ENCODE results near the gene TMEM156.
"Not testable (repeated sequence)": the region's sequence is repeated elsewhere in the genome, so short reads cannot be mapped to it uniquely, and the experiment has no call there.

The TMEM156 gene

GRCh38 chr4:39043058-39043860 is 11.1 kb upstream of the TMEM156 start:
- no peak for DNase-seq (ENCODE audit: low read depth)

DNA sequence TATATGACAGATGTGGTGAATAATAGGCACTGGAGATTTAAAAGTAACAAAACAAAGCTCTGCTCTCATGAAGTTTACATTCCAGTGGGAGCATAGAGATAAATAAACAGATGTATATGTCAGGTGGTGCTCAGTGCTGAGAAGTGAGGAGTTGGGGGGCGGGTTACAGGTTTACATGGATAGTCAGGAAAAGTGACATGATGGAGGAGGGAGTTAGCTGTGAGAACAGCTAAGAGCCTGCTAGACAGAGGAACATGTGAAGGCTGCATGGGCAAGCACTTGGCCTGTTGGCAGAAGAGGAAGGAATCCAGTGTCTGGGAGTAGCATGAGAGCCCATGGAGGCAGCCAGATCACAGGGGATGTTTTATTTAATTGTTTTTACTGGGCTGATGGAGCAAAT is 10.2 kb upstream of the TMEM156 start:
- no peak for DNase-seq (ENCODE audit: low read depth)

DNA sequence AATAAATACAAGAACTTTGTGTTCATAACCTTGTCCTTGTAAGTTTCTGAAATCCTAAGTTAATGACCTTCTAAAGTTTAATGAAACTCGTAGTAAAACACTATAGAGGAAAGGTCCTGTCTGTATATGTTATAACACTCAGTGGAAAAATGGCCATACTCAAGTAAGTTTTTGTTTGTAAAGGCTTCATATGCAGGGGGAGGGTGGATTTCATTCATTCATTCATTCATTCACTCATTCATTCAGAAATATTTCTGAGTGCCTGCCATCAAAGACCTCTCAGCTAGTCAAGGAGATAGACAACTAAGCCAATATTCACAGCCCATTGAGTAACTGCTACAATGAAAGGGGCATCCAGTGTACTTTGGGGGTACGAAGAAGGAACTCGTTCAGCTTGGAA is 6.9 kb upstream of the TMEM156 start:
- DNase-seq (ENCODE audit: low read depth) = no peak

- no peak for DNase-seq (ENCODE audit: low read depth)
These were observed 5.7 kb upstream of the TMEM156 start for GRCh38 chr4:39037941-39038340.

GRCh38 chr4:39037491-39037825 is 5.2 kb upstream of the TMEM156 start:
- DNase-seq (ENCODE audit: low read depth) = no peak

DNA sequence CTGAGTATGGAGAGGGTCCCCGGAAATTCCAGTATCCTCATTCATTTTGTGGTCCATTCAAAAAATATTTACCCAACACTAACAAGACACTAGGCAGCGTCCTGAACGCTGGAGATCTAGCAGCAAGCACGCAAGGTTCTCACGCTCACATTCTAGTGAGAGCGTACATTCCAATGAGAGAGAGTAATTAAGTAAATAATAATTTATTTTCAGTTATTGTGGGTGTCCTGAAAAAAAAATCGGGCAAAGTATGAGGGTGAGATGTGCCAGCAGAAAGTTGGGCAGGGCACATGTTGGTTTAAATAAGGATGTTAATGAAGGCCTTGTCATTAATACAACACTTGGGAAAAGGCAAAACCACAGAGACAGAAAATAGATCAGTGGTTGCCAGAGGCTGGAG is 4.0 kb upstream of the TMEM156 start:
- no peak for DNase-seq (ENCODE audit: low read depth)

GRCh38 chr4:39031590-39032020 is 604 bp downstream of the TMEM156 start:
- DNase-seq (ENCODE audit: low read depth) = not testable (repeated sequence)

DNA sequence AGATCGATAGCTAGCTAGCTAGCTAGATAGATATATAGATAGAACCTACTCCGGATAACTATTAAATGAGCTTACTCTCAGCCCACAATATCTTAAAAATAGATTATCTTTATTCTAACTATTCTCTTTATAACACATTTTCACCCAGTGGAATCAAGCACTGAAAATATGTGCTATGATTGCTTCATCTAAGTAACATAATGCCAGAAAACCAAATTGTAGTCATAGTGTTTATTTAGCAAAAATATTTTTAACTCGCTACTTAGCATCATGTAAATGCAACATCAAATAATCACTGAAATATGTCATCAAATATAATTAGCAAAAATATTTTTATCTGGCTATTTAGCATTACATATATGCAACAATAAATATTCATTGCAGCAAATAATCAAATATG is 1.5 kb downstream of the TMEM156 start:
- DNase-seq (ENCODE audit: low read depth) = no peak

GRCh38 chr4:39029752-39030694 is 2.2 kb downstream of the TMEM156 start:
- DNase-seq (ENCODE audit: low read depth) = no peak

- DNase-seq (ENCODE audit: low read depth) = no peak
These were observed 6.1 kb downstream of the TMEM156 start for GRCh38 chr4:39026096-39026495.

DNA sequence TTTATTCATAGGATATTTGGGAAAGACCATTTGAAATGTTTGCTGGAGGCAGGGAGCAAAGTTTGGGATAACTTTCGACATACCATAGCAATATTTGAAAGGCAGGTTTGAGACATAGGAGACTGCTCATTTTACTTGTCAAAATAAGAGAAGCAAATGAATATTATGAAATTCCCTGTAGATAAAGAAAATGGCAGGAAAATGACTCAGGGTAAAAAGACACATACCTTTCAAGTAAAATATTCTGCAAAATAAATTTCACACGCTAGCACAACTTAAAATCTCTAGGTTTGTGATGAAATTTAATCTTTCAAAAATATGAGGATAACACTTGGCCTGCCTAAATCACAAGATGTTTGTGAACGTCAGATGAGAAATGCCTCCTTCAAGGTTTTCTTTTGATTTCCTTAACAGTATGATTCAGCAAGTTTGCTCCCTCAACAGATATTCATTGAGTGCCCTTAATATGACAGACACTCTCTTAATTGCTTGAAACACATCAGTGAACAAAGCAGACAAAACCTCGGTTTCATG is 6.6 kb downstream of the TMEM156 start:
- DNase-seq (ENCODE audit: low read depth) = no peak

GRCh38 chr4:39024311-39024865 is 7.8 kb downstream of the TMEM156 start:
- no peak for DNase-seq (ENCODE audit: low read depth)

DNA sequence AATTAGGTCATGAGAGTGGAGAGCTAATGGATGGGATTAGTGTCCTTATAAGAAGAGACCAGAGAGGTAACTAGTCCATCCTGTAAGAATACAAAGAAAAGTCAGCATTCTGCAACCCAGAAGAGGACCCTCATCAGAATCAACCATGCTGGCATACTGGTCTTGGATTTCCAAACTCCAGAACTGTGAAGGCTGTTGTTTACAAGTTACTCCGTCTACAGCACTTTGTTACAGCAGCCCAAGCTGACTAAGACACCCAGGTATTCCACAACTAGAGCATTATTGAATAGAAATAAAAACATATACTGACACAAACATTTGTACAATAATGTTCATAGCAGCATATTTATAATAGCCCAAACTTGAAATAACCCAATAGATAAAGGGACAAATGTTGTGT is 9.2 kb downstream of the TMEM156 start:
- DNase-seq (ENCODE audit: low read depth) = no peak

DNA sequence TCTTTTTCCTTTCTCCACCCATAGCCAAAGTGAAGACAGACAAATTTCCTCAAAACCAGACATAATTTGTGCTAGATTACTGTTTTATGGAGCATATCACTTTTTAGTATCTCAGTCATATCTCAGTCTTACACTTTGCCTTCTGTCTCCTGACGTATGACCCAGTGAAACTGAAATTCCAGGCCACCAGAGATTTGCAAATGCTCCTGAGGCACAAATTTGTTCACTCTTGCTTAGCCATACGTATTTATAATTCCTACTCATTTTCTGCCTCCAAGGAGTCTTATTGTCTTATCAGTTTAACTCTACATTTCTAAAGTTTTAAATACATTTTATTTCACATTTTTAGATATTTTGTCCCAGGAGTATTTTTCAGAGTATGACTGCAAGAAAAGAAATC is 10.0 kb downstream of the TMEM156 start:
- DNase-seq (ENCODE audit: low read depth) = no peak

DNA sequence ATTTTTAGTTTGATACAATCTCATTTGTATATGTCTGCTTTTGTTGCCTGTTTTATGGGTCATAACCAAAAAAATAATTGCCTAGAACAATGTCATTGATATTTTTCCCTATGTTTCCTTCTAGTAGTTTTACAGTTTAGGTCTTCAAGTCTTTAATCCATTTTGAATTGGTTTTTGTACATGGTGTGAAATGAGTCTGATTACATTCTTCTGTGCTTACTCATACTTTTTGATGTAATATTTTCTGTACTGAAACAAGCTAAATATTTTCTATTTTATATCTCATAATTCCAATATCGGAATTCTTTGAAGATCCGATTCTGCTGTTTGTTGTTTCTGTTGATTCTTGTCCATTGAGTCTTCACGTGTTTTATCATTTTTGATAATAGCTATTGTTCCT is 10.6 kb downstream of the TMEM156 start:
- DNase-seq (ENCODE audit: low read depth) = no peak

DNA sequence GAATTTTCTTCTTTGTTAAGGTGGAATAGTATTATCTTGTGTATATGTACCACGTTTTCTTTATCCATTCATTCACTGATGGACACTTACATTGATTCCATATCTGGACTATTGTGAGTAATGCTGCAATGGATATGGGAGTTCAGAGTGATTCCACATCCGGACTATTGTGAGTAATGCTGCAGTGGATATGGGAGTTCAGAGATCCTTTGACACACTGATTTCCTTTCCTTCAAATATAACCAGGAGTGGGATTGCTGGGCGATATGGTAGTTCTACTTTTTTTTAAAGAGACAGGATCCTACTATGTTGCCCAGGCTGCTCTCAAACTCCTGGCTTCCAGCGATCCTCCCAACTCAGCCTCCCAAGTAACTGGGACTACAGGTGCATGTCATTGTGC is 12.1 kb downstream of the TMEM156 start:
- no peak for DNase-seq (ENCODE audit: low read depth)

DNA sequence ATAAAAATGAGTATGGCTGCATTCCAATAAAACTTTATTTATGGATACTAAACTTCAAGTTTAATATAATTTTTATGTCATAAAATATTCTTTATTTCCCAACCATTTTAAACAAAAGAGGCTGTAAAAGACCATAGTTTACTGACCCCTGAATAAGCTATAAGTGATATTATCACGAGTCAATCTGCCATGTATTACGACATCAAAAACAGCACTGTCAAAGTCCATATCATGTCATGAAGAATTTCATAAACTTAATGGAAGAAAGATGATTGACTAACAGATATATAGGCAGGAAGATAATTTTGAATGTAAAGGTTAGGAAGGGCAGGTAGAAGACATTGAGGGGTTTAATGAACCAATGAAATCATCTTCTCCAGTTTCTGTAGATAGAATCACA is 18.2 kb downstream of the TMEM156 start:
- DNase-seq (ENCODE audit: low read depth) = no peak

GRCh38 chr4:39004758-39005157 is 27.5 kb downstream of the TMEM156 start:
- DNase-seq (ENCODE audit: low read depth) = no peak

DNA sequence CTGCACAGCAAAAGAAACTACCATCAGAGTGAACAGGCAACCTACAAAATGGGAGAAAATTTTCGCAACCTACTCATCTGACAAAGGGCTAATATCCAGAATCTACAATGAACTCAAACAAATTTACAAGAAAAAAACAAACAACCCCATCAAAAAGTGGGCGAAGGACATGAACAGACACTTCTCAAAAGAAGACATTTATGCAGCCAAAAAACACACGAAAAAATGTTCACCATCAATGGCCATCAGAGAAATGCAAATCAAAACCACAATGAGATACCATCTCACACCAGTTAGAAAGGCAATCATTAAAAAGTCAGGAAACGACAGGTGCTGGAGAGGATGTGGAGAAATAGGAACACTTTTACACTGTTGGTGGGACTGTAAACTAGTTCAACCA is 30.2 kb downstream of the TMEM156 start:
- DNase-seq (ENCODE audit: low read depth) = not testable (repeated sequence)

- DNase-seq (ENCODE audit: low read depth) = no peak
These were observed 36.6 kb downstream of the TMEM156 start for GRCh38 chr4:38995660-38996005.

- DNase-seq (ENCODE audit: low read depth) = no peak
These were observed 38.1 kb downstream of the TMEM156 start for GRCh38 chr4:38994135-38994534.

GRCh38 chr4:38993683-38994082 is 38.5 kb downstream of the TMEM156 start:
- no peak for DNase-seq (ENCODE audit: low read depth)

GRCh38 chr4:38990241-38990640 is 42.0 kb downstream of the TMEM156 start:
- no peak for DNase-seq (ENCODE audit: low read depth)

All from GM04503 (cell line).